HG03066 (cell line): ENCODE results near the gene KDM2A.

Source experiments
- ATAC-seq: cut with Tn5 transposase; IDR thresholded peaks from one replicate; pipeline ENCODE4 v1.9.1; 2021; ENCODE audit warnings: low read depth; ENCODE audit not compliant: unreplicated experiment

Gene KDM2A

GRCh38 chr11:67282155-67282875 lies 163.3 kb downstream of the KDM2A start:
- ATAC-seq = no peak

- ATAC-seq = no peak
These were observed 163.9 kb downstream of the KDM2A start for GRCh38 chr11:67282876-67283371.

GRCh38 chr11:67283481-67283963 lies 164.5 kb downstream of the KDM2A start:
- ATAC-seq = no peak

- ATAC-seq = no peak
These were observed 165.9 kb downstream of the KDM2A start for GRCh38 chr11:67284811-67285540.

DNA sequence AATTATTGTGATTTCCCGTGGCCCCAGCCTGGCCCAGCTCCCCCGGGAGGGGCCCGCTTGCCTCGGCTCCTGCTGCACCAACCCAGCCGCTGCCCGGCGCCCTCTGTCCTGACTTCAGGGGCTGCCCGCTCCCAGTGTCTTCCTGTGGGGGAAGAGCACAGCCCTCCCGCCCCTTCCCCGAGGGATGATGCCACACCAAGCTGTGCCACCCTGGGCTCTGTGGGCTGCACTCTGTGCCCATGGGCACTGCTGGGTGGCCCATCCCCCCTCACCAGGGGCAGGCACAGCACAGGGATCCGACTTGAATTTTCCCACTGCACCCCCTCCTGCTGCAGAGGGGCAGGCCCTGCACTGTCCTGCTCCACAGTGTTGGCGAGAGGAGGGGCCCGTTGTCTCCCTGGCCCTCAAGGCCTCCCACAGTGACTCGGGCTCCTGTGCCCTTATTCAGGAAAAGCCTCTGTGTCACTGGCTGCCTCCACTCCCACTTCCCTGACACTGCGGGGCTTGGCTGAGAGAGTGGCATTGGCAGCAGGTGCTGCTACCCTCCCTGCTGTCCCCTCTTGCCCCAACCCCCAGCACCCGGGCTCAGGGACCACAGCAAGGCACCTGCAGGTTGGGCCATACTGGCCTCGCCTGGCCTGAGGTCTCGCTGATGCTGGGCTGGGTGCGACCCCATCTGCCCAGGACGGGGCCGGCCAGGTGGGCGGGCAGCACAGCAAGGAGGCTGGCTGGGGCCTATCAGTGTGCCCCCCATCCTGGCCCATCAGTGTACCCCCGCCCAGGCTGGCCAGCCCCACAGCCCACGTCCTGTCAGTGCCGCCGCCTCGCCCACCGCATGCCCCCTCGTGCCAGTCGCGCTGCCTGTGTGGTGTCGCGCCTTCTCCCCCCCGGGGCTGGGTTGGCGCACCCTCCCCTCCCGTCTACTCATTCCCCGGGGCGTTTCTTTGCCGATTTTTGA lies 166.8 kb downstream of the KDM2A start:
- no peak for ATAC-seq

- ATAC-seq = no peak
These were observed 167.7 kb downstream of the KDM2A start for GRCh38 chr11:67286621-67287333.

DNA sequence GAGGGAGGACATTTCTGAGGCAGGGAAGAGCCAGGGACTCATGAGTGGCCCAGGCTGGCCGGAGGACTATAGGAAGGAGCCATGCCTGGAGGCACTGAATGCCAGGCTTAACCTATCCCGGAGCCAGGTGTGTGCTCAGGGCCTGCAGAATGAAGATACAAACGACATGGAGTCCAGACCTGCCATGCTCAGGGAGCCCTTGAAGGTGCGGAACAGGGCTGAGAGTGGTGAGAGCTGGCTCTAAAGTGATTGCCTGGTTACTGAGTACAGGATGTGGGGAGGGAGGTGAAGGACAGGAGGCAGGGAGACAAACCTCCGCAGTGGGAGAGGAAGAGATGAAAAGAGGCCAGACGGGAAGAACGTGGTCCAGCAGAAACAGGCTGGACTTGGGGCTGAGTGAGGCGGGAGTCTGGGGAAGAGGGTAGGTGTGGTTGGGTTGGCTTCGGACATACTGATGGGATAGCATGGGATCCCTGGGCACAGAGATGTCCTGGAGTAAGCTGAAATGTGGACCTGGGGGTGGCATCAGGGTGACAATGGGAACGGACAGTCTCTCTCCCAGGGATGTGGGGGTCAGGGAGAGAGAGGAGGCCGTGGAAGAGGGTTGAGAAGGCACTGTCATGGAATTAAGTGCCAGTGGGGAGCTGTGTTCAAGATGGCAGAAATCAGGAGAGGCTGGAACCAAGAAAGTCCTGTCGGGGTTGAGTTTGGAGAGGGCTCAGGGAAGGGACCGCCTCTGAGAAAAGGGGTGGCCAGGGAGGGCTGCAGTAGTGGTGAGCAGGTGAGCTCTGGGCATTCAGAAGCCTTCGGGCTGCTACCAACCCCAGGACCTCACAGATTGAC lies 168.5 kb downstream of the KDM2A start:
- no peak for ATAC-seq

GRCh38 chr11:67288198-67288451 lies 169.1 kb downstream of the KDM2A start:
- no peak for ATAC-seq

DNA sequence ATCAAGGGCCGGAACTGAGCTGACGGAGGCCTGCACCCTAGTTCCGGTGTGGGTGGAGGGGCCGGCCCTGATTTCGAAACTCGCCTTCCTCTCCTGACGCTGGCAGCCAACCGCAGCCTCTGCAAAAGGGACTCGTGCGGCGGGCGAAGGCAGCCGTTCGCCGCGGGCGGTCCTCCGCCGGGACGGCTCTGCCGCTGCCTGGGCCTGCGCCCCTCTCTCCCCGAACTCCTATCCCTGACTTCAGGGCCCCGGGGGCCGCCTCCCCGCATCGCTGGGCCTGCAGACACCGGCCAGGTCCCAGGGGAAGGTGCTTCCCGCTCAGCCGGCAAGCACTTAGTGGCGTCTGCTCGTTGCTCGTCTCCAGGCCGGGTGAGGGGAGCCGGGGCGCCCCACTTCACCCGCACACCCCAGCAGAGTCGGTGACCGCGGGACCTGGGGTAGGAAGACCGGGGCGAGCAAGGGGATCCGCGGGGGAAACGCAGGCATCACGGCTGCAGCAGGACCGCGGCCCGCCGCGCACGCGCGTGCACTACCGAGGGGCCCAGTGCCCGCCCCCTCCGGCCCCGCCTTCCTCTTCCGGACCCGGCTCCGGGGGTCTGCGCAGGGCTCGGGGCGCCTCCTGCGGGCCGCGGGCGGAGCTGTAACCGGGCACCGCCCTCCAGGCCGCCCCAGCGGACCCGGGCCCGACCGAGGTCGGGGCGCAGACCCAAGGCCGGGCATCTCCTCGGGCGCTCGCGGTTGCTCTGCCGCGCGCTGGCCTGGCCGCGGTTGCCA lies 169.6 kb downstream of the KDM2A start:
- ATAC-seq = peak; percentile 64

GRCh38 chr11:67289226-67289650 lies 170.2 kb downstream of the KDM2A start, which contains the start of gene ANKRD13D:
Gene ANKRD13D (plus strand): TSS chr11:67289303. CDS start chr11:67289461, 158 bp downstream.
- no peak for ATAC-seq

DNA sequence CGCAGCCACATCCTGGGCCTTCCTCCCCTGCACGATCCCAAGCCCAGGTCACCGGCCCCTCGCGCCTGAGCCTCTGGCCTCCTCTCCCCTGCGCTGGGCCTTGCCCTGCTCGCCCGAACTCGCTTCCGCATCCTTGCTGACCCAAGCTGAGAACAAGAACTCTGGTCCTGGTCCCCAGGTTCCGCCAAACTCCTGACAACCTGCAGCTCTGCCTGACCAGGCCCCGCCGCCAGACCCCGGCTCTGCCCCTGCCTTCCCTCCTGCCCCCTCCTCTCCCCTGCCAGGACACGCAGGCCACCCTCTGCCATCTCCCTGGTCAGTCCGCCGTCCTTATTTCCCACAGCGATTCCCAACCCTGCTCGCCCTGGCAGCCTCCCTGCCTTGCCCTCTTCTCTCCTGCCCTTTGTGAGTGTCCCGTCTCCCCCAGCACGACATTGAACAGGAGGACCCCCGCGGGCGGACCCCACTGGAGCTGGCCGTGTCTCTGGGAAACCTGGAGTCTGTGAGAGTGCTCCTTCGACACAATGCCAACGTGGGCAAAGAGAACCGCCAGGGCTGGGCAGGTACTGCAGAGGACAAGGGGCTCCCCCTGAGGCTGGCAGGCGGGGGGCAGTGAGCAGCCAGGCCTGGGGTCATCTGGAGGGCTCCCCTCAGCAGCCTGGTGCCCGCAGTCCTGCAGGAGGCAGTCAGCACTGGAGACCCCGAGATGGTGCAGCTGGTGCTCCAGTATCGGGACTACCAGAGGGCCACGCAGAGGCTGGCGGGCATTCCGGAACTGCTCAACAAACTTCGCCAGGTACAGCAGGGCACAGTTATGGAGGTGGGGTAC lies 170.8 kb downstream of the KDM2A start:
- peak; percentile 9 for ATAC-seq

DNA sequence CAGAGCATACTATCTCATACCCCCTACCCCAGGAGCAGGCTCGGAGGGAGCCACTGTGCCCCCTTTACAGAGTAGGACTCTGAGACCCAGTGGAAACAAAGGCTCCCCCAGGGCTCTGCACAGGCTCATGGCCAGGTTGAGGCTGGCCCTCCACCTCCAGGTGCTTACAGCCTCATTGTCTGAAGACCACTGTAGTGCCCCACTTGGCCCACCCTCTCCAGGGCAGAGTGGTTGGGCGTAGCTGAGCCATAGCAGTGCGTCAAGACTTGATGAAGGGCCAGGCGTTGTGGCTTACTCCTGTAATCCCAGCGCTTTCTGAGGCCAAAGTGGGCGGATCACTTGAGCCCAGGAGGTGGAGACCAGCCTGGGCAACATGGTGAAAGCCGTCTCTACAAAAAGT lies 171.7 kb downstream of the KDM2A start:
- no peak for ATAC-seq

DNA sequence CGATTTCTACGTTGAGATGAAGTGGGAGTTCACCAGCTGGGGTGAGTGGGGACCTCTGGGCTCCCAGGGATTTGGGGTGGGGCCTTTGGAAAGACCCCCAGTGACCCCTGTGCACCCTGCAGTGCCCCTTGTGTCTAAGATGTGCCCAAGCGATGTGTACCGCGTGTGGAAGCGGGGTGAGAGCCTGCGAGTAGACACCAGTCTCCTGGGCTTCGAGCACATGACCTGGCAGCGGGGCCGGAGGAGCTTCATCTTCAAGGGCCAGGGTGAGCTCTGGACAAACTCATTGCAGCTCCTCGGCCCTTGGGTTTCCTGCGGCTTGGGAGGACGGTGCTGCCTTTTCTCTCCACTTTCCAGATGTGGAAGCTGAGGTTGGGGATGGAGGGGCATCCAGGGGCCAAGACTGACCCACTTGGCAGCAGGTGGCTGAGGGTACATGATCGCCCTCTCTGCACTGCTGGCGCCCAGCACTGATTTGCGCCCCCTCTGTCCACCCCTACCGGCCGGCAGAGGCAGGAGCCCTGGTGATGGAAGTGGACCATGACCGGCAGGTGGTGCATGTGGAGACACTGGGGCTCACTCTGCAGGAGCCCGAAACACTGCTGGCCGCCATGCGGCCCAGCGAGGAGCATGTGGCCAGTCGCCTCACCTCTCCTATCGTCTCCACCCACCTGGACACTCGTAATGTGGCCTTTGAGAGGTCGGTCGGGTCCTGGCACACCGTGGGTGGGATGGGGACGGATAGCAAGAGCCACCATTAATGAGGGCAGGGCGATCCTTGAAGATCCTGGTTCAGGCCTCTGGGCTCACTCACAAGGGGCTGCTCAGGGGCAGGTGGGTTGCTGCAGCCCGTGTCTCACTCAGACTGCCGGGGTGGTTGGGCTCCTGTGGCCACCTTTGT lies 172.7 kb downstream of the KDM2A start:
- ATAC-seq = no peak

DNA sequence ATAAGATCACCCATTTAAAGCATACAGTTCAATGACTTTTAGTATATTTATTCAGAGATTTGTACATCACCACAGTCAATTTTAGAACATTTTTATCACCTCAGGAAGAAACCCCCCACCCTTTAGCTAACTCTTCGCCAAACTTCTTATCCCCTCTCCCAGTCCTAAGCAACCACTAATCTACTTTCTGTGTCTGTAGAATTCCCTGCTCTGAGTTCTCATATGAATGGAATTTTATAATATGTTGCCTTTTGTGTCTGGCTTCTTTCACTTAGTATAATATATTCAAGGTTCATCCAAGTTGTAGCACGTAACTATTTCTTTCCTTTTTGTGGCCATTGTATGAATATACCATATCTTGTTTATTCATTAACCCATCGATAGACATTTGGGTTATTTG lies 173.6 kb downstream of the KDM2A start:
- ATAC-seq = no peak

- no peak for ATAC-seq
These were observed 174.0 kb downstream of the KDM2A start for GRCh38 chr11:67293090-67293489.

GRCh38 chr11:67295846-67296245 lies 176.8 kb downstream of the KDM2A start:
- ATAC-seq = no peak

GRCh38 chr11:67298786-67299185 lies 179.7 kb downstream of the KDM2A start:
- no peak for ATAC-seq
